Activated effector memory CD4-positive, alpha-beta T cell treated with Interleukin-2 at 50 U/mL for 16 hours (primary cell): Measurements from ENCODE around the gene ALPP.

Experiments used
- DNase-seq: peaks from one replicate; pipeline ENCODE4 v3.0.0-alpha.2; 2020

ALPP gene

DNA sequence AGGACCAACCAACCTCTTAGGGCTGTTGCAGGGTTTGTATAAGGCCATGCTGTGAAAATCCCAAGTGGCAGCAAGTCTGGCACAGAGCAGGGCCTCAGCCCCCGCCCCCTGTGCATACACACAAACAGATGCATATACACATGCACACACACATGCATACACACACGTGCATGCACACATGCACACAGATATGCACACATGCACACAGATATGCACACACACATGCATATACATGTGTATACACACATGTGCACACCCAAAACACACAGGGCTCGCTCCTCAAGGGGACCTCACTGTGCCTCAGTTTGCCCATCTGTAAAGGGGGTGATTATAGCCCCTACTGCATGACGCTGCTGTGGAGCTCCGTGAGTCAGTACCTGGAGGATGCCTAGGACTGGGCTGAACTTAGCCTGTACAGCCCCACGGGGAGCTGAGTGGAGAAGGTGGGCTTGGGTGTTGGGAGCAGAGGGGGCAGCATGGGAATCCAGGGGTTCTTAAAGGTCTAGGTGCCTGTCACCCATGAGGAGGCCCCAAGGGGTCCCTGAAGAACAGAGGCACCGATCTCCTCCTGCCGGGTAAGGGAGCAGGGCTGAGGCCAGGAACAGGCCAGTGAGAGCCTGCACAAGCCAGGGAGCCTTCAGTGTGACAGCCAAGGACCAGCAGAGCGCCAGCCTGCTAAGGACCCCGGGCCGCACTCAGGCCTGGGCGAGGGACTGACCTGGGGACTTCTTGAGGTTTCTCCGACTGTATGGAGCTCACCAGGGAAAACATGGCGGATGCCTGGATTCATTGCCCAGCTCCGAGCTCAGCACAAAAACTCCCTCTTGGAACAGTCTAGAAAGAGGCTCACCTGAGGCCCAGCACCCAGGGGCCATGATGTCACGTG lies 53.4 kb downstream of the ALPP start:
- no peak for DNase-seq
